NCI-H510A treated with DMSO at 0.1 percent for 48 hours (cell line): ENCODE results near the gene EIF5A.
"Not testable (repeated sequence)": the region's sequence is repeated elsewhere in the genome, so short reads cannot be mapped to it uniquely, and the experiment has no call there.

Experiments used
- DNase-seq: peaks from one replicate; lab custom pipeline; 2025; lab: John Stamatoyannopoulos, UW

The EIF5A gene

GRCh38 chr17:7330638-7331015 lies 23.2 kb downstream of the EIF5A start:
- no peak for DNase-seq

GRCh38 chr17:7332111-7332510 lies 24.7 kb downstream of the EIF5A start:
- no peak for DNase-seq

- DNase-seq, result not testable (repeated sequence)
Observed at GRCh38 chr17:7332600-7333069, 25.2 kb downstream of the EIF5A start.

GRCh38 chr17:7334938-7335538 lies 27.6 kb downstream of the EIF5A start:
- DNase-seq, result no peak

- DNase-seq, result not testable (repeated sequence)
Observed at GRCh38 chr17:7335765-7336164, 28.3 kb downstream of the EIF5A start.

- DNase-seq, result no peak
Observed at GRCh38 chr17:7336240-7337175, 29.1 kb downstream of the EIF5A start, which contains the start of gene ACAP1. Gene ACAP1, plus strand, starts transcription at chr17:7336529. Its CDS starts 206 bp downstream, at chr17:7336735.

- not testable (repeated sequence) for DNase-seq
Observed at GRCh38 chr17:7337600-7337999, 30.2 kb downstream of the EIF5A start.

- DNase-seq, result no peak
Observed at GRCh38 chr17:7340179-7340578, 32.8 kb downstream of the EIF5A start.

- no peak for DNase-seq
Observed at GRCh38 chr17:7341842-7342241, 34.4 kb downstream of the EIF5A start.

GRCh38 chr17:7343250-7343649 lies 35.8 kb downstream of the EIF5A start:
- no peak for DNase-seq

- no peak for DNase-seq
Observed at GRCh38 chr17:7346761-7347614, 39.6 kb downstream of the EIF5A start.

GRCh38 chr17:7347630-7348477 lies 40.4 kb downstream of the EIF5A start:
- no peak for DNase-seq

GRCh38 chr17:7348478-7349242 lies 41.2 kb downstream of the EIF5A start:
- no peak for DNase-seq

- DNase-seq, result peak; percentile 44
Observed at GRCh38 chr17:7351665-7352502, 44.5 kb downstream of the EIF5A start, which contains the start of gene KCTD11. Gene KCTD11, plus strand, starts transcription at chr17:7352162.

GRCh38 chr17:7352503-7352889 lies 45.1 kb downstream of the EIF5A start:
- no peak for DNase-seq

GRCh38 chr17:7352910-7353635 lies 45.6 kb downstream of the EIF5A start:
- no peak for DNase-seq

GRCh38 chr17:7354262-7354843 lies 46.9 kb downstream of the EIF5A start:
- no peak for DNase-seq

GRCh38 chr17:7355053-7355452 lies 47.6 kb downstream of the EIF5A start, which contains the start of gene TMEM95:
Gene TMEM95, plus strand, starts transcription at chr17:7355156. Its CDS starts 49 bp downstream, at chr17:7355205.
- no peak for DNase-seq
